ENCODE measurements around the gene IGF1R.
A peak's percentile ranks its signal among the peaks of the same experiment; 100 is the strongest.

IGF1R gene

GRCh38 chr15:98844261-98844660 lies 195.9 kb downstream of the IGF1R start:
- Histone ChIP-seq H3K9ac (ENCODE audit: low read length) (no peak overlapping the region), H3K79me2 (ENCODE audit: low read length) (no peaks in the 10 kb centered on the region), H2AFZ (ENCODE audit: low read depth, low read length) (no peak overlapping the region), H3K4me3 (ENCODE audit: low read length) (no peak overlapping the region), H3K27ac (ENCODE audit: low read length) (no peak overlapping the region), H3K4me2 (ENCODE audit: low read length) (no peak overlapping the region), H3K36me3 (replicated peaks; ENCODE audit: low read depth, low read length) (no peaks in the 10 kb centered on the region), H3K4me1 (ENCODE audit: low read length) (peaks cover 3% of the 10 kb centered on the region), H3K27me3 (ENCODE audit: low read depth, low read length) (no peaks in the 10 kb centered on the region), H3K9me3 (ENCODE audit: insufficient read depth, low read length) (no peaks in the 10 kb centered on the region), H4K20me1 (ENCODE audit: insufficient read depth, low read length) (no peaks in the 10 kb centered on the region)
- TF ChIP-seq EZH2phosphoT487 (IDR thresholded peaks at IDR 0.05; ENCODE audit: low read depth) (no peak), CTCF (IDR thresholded peaks at IDR 0.05; ENCODE audit: low read depth, low read length) (no peak)

- no peaks in the 10 kb centered on the region for H3K79me2 ChIP-seq (ENCODE audit: low read length)
- peaks cover 5% of the 10 kb centered on the region; the same call in 1 of the 2 replicates for H4K20me1 ChIP-seq (ENCODE audit: insufficient read depth, low read length)
These were observed 197.0 kb downstream of the IGF1R start for GRCh38 chr15:98845138-98845884.

GRCh38 chr15:98850961-98851572 lies 202.7 kb downstream of the IGF1R start:
- TF ChIP-seq CTCF (IDR thresholded peaks at IDR 0.05; ENCODE audit: low read depth, low read length) = peak; percentile 84
- TF ChIP-seq EZH2phosphoT487 (IDR thresholded peaks at IDR 0.05; ENCODE audit: low read depth) = no peak
- H3K27me3 ChIP-seq (ENCODE audit: low read depth, low read length) = peaks cover 5% of the 10 kb centered on the region; the same call in 1 of the 2 replicates
- H3K9me3 ChIP-seq (ENCODE audit: insufficient read depth, low read length) = no peaks in the 10 kb centered on the region
- peak overlapping the region; percentile 93 for H3K4me2 ChIP-seq (ENCODE audit: low read length)
- no peak overlapping the region for H3K9ac ChIP-seq (ENCODE audit: low read length)
- H3K36me3 ChIP-seq (replicated peaks; ENCODE audit: low read depth, low read length) = no peaks in the 10 kb centered on the region
- peak overlapping the region; percentile 82 for H3K4me3 ChIP-seq (ENCODE audit: low read length)
- peaks cover 13% of the 10 kb centered on the region; the same call in 1 of the 2 replicates for H3K79me2 ChIP-seq (ENCODE audit: low read length)
- H3K4me1 ChIP-seq (ENCODE audit: low read length) = peaks cover 37% of the 10 kb centered on the region
- 0 out of 2 replicates have a peak overlapping the region, but pooled peaks have one; percentile 38 for H2AFZ ChIP-seq (ENCODE audit: low read depth, low read length)
- no peak overlapping the region for H3K27ac ChIP-seq (ENCODE audit: low read length)
- peaks cover 22% of the 10 kb centered on the region for H4K20me1 ChIP-seq (ENCODE audit: insufficient read depth, low read length)

More at GRCh38 chr15:98845138-98845884, 197.0 kb downstream of the IGF1R start:
- TF ChIP-seq EZH2phosphoT487 (IDR thresholded peaks at IDR 0.05; ENCODE audit: low read depth) (no peak), CTCF (IDR thresholded peaks at IDR 0.05; ENCODE audit: low read depth, low read length) (no peak)
- Histone ChIP-seq H3K9ac (ENCODE audit: low read length) (no peak overlapping the region), H3K27ac (ENCODE audit: low read length) (no peak overlapping the region), H3K4me3 (ENCODE audit: low read length) (no peak overlapping the region), H3K27me3 (ENCODE audit: low read depth, low read length) (no peaks in the 10 kb centered on the region; the same call in 1 of the 2 replicates), H2AFZ (ENCODE audit: low read depth, low read length) (no peak overlapping the region), H3K36me3 (replicated peaks; ENCODE audit: low read depth, low read length) (no peaks in the 10 kb centered on the region), H3K4me2 (ENCODE audit: low read length) (no peak overlapping the region), H3K4me1 (ENCODE audit: low read length) (peaks cover 13% of the 10 kb centered on the region), H3K9me3 (ENCODE audit: insufficient read depth, low read length) (no peaks in the 10 kb centered on the region)

- Histone ChIP-seq H3K4me1 (ENCODE audit: low read length) (peaks cover 37% of the 10 kb centered on the region), H3K27me3 (ENCODE audit: low read depth, low read length) (peaks cover 5% of the 10 kb centered on the region; the same call in 1 of the 2 replicates), H3K4me3 (ENCODE audit: low read length) (peak overlapping the region; percentile 82), H3K9ac (ENCODE audit: low read length) (peak overlapping the region; percentile 53), H3K4me2 (ENCODE audit: low read length) (peak overlapping the region; percentile 93), H2AFZ (ENCODE audit: low read depth, low read length) (peak overlapping the region; percentile 67), H3K36me3 (replicated peaks; ENCODE audit: low read depth, low read length) (no peaks in the 10 kb centered on the region), H4K20me1 (ENCODE audit: insufficient read depth, low read length) (peaks cover 24% of the 10 kb centered on the region), H3K9me3 (ENCODE audit: insufficient read depth, low read length) (no peaks in the 10 kb centered on the region), H3K79me2 (ENCODE audit: low read length) (peaks cover 15% of the 10 kb centered on the region; the same call in 1 of the 2 replicates), H3K27ac (ENCODE audit: low read length) (no peak overlapping the region)
- TF ChIP-seq CTCF (IDR thresholded peaks at IDR 0.05; ENCODE audit: low read depth, low read length) (no peak), EZH2phosphoT487 (IDR thresholded peaks at IDR 0.05; ENCODE audit: low read depth) (no peak)
These were observed 204.8 kb downstream of the IGF1R start for GRCh38 chr15:98853161-98853560.
